Measurements from ENCODE around the gene OPALIN.
"Not testable (repeated sequence)": the region's sequence is repeated elsewhere in the genome, so short reads cannot be mapped to it uniquely, and the experiment has no call there.

The OPALIN gene

DNA sequence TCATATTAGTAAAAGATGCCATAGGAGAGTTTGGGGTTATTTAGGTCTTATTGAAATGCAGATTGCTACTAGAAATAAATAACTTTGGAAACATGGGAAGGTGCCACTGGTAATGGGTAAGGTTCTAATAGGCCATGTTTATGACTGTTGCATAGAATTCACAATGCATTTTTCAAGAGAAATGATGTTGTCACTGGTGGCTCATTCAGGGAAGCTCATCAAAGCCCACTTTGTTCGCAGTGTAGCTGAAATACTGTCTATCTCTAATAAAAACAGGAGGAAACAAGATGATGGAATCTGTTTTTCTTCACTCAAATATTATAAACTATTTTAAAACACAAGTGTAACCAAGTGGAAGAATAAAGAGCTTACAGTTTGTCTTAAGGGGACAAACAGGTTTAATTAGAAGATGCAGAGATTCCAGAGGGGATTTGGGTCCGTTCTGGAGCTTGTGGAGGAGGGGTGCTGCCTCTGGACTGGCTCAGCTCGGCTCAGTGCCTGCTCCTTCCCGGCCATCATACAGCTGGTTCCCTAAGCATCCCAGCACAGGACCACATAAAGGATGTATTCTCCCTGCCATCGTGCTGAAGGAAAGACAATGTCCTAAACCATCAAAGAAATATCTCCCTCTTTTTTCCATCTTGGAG is 20.4 kb downstream of the OPALIN start:
- DNase-seq (ENCODE audit: low read depth), result no peak

GRCh38 chr10:96337106-96337505 is 21.7 kb downstream of the OPALIN start:
- DNase-seq (ENCODE audit: low read depth), result no peak

DNA sequence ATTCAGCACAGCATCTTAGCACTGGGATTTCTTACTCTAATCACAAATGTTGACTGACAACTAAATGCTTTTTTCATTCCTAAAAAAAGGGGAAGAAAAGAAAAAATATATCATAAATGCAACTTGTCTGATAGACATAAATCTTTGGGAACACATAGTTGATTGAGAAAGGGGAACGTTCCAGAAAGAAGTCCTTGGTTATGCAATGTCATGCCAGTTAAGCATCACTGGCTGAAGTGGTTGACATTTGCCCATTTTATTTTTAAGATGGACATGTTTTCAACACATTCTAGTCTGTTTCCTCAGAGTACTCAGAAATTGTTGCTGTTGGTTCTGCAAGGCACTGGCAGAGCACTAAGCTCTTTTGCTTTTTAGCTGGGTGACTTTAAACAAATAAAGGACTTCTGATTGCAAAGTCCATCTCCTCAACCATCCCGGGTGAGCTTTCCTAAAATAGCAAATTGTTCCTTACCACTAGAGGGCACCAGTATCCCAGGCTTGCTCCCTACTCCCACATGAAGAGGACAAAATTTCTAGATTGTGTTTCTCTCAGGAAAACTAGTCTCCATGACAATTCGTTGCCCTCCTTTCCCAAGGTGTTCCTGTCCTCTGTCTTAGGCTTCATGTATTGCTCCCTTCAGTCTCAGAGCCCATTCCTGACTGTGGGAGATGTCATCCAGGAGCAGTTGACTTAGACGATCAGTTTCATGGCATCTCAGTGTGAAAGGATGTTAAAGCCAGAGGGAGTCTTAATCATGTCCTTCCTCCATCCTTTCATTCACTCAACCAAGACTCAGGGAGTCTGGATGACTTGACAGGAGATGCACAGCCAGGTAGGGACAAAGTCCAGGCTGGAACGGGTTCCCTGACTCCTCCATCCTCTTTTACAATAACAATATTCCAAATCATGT is 23.9 kb downstream of the OPALIN start:
- no peak for DNase-seq (ENCODE audit: low read depth)

DNA sequence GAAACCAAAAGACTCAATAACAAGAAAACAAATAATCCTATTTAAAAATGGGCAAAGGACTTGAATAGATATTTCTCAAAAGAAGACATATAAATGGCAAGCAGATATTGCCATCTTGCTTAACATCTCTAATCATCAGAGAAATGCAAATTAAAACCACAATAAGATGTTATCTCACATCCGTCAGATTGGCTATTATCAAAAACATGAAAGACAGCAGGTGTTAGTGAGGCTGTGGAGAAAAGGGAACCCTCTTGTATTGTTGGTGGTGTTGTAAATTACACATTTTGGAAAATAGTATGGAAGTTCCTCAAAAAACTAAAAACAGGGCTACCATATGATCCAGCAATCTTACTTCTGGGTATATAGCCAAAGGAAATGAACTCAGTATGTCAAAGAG is 25.7 kb downstream of the OPALIN start:
- DNase-seq (ENCODE audit: low read depth), result no peak

DNA sequence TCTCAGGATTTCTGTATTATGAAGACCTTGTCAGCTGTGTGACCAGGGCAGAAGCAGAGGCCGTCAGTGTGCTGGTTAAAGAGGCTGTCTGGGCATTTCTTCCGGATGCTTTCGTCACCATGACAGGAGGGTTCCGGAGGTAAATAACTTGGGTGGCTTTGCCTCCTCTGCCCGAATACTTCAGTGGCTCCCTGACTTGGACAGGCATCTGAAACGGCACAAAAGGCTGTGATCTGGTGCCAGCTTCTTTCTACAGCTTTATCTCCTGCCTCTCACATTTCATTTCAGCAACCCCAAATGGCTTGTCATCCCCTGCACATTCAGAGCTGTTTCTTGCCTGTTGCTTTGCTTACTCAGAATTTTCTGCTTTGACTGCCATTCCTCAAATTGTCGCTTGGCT is 31.3 kb downstream of the OPALIN start:
- no peak for DNase-seq (ENCODE audit: low read depth)

GRCh38 chr10:96325719-96326373 is 33.0 kb downstream of the OPALIN start:
- no peak for DNase-seq (ENCODE audit: low read depth)

DNA sequence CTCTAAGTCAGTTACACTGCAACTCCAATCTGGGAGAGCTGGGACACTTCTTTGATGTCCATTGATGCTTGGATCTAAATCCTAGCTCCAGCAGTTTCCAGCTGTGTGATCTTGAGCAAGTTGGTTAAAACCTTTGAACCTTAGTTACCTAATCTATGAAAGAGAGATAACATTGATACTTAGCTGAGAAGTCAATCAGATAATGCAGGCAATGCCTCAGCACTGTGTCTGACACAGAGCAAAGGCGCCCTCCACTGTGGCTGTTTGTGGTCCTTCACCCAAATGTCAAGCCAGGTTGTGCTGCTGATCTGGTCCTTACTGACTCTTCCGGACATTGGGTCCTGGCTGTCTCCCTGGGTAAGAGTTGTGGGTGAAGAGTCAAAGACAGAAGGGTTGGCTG is 34.4 kb downstream of the OPALIN start:
- no peak for DNase-seq (ENCODE audit: low read depth)

- DNase-seq (ENCODE audit: low read depth), result no peak
These were observed 36.5 kb downstream of the OPALIN start for GRCh38 chr10:96322275-96322674.

DNA sequence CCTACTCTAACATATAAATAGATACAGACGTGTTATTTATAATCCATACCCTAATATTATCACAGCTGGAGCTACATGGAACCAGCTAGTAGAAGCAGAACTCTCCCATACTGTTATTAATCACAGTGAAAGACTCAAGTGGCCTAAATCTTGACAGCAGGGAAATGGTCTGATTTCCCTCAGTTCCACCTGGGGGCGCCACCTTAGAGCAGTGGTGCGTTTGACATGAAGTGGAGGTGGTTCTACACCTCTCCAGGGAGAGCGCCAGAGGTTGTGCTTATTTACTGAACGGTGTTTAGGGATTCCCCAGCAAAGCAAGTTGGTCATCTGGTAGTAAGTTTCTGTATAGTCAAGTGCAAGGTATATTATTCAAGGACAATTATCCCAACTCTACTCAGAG is 37.0 kb downstream of the OPALIN start:
- no peak for DNase-seq (ENCODE audit: low read depth)

GRCh38 chr10:96319754-96320474 is 38.9 kb downstream of the OPALIN start:
- no peak for DNase-seq (ENCODE audit: low read depth)

DNA sequence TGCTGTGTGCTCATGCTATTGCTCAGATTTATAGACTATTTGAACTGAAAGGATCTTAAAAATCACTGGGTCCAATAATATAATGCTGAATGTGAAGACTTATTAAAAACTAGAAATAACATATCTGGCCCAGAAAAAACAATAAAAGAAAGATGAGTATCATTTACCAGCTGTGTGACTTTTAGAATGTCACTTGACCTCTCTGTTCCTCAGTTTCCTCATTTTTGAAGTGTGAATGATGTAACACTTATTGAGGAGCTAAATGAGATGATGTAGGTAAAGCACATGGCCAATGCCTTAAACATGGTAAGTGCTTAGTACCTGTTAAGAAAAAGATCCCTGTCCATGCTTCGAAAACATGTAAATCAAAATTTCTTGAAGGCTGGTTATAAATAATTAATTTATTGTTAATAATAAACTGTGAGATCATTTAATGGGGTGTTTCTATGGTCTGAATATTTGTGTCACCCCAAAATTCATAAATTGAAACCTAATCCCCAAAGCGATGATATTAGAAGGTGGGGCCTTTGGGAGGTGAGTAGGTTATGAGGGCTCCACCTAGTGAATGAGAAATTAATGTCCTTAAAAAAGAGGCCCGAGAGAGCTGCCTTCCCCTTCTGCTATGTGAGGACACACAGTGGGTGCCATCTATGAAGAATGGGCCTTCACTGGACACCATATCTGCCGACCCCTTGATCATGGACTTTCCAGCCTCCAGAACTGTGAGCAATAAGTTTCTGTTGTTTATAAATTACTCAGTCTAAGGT is 41.6 kb downstream of the OPALIN start:
- no peak for DNase-seq (ENCODE audit: low read depth)

GRCh38 chr10:96313344-96313743 is 45.5 kb downstream of the OPALIN start:
- DNase-seq (ENCODE audit: low read depth), result no peak

DNA sequence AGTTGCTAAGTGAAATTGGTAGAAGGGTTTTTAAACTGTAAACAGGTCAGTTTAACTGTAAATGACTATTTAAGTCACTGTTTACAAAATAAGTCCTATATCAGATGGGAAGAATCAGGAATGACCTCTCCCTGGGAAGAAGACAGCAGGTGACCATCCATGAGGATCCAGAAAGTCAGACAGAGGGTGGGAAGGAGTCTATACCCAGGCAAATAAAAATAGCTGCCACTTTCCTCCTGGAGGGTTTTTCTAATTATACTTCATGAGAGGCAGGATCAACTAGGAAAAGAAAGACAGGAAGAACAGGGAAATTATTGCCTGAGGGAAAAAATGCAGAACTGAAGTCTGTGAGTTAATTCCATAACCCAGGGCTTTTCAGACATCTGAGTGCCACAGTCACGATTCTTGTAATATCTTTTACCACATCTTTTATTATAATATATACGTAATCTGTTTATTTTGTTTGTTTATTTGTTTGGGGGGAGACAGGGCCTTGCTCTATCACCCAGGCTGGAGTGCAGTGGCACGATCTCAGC is 47.6 kb downstream of the OPALIN start:
- no peak for DNase-seq (ENCODE audit: low read depth)

GRCh38 chr10:96310321-96310669 is 48.5 kb downstream of the OPALIN start:
- no peak for DNase-seq (ENCODE audit: low read depth)

DNA sequence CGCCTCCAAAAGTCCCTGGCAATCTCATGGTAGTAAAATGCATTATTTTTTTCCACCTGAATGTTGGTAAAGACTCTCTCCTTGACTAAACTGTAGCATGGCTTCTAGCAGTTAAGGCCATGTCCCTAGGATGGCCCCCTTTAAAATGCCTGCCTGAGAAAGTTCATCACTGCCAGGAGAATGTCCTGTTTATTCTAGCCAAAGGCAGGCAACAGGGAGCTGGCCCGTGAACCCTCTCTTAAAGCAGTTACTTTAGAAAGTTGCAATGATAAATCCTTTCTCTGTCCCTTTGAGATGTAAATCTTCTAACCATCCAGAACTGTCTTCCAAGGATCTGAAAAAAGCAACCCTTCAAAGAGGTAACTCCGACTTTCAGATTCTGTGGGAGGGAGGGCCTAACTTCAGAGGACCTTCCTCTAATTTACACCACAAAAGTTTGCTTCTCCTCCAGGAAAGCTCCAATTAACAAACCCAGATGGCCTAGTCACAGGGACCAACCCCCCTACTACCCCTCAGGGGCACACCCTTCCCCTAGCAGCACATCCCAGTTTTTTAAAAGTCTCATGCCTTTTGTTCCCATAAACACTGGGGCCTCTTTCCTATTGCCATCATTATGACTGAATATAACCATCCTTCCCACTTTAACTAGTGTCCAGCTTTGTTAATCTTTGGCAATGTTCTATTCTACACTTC is 49.0 kb downstream of the OPALIN start:
- DNase-seq (ENCODE audit: low read depth), result no peak

DNA sequence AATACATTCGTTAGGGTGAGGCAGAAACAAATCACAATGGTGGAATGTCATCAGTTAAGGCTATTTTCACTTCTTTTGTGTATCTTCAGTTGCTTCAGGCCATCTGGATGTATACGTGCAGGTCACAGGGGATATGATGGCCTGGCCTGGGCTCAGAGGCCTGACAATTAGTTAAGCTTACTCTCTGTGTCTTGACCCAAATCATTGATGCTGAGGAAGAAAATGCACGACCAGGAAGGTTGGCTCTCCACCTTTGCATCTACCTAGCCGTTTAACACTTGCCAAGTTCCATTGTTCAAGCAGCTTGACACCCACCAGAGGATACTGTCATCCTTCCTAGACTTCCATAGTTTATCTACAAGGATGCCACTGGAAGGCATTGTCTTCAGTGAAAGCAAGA is 49.9 kb downstream of the OPALIN start:
- DNase-seq (ENCODE audit: low read depth), result not testable (repeated sequence)

GRCh38 chr10:96306516-96306915 is 52.3 kb downstream of the OPALIN start:
- DNase-seq (ENCODE audit: low read depth), result no peak

DNA sequence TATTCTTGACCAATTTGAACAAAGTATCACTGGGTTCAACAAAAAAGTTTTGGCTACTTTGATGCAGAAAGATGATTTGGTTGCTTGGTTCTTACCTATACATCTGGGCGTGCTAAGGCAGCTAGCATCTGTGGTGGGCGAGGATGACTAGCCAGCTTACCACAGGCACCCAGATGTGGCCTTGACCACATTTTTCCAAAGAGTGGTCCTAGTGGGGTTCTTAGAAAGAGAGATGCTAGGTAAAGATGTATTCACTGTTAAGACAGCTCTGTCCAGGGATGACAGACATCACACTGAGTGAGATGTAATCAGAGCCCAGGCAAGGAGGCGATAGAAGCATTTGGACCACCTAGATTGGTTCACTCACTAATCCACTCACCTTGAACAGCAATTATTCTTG is 53.8 kb downstream of the OPALIN start:
- no peak for DNase-seq (ENCODE audit: low read depth)

- DNase-seq (ENCODE audit: low read depth), result no peak
These were observed 54.6 kb downstream of the OPALIN start, which contains the start of gene DNTT for GRCh38 chr10:96304230-96304629. TSS of gene DNTT (plus strand) at chr10:96304434. CDS start at chr10:96304498, 64 bp downstream.

- no peak for DNase-seq (ENCODE audit: low read depth)
These were observed 57.2 kb downstream of the OPALIN start for GRCh38 chr10:96301616-96302015.

DNA sequence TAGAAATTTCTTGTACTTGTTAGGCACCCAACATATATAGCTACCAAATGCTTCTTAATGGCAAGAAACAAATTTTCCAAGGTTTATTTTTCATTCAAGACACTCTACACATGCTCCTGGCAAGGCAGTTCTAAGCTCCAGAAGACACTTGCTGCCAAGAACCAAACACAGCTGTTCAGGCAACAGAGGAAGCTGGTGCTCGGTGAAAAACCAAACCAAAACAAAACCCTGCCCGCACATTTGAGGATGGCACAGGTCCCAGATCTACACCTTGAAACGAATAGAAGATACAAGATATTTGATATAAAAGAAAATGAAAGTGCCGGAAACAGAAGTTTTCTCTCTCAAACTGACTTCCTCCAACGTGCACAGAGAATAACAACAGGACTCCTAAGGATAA is 59.4 kb downstream of the OPALIN start:
- no peak for DNase-seq (ENCODE audit: low read depth)

Data from stimulated activated CD8-positive, alpha-beta memory T cell treated with anti-CD3 and anti-CD28 coated beads, Interleukin-7, amount 100 ng/mL, for 24 hours (primary cell).